Stimulated activated naive CD4-positive, alpha-beta T cell treated with Interleukin-2 at 50 U/mL for 16 hours (primary cell): ENCODE measurements around the gene TRABD2B.

Experiments
- DNase-seq: peaks from one replicate; lab custom pipeline; 2025; lab: John Stamatoyannopoulos, UW

Gene TRABD2B

DNA sequence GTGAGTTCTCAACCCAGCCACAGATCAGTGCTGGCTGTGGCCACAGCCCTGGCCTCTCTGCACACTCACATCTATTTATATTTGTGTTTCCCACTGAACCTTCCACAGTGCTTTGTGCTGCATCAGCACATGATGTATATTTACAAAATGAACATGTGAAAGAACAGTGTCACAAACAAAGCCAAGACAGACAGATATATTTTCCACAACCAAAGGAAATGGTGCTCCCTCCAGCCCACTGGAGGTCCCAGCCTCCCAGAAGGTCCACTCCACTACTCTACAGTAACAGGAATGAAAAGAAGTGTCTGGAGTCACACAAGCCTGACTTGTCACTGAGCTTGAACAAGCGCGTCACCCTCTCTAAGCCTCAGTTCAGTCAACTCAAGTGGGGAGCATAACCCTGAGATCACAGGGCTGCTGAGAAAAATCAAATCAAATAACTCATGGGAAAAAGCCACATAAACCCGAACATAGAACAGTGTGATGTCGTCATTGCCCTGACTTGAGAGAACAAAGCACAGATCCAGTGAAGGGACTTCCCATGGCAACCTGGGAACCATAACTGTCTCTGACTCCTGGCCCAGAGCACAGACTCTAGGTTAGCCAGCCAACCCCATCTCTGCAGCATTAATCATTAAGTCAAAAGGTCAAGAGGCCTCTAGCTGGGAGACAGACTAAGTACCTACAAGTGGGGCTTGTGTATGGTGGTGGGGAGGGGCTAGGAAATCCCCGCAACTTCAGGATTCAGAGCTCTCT lies 121.2 kb downstream of the TRABD2B start:
- DNase-seq = no peak

DNA sequence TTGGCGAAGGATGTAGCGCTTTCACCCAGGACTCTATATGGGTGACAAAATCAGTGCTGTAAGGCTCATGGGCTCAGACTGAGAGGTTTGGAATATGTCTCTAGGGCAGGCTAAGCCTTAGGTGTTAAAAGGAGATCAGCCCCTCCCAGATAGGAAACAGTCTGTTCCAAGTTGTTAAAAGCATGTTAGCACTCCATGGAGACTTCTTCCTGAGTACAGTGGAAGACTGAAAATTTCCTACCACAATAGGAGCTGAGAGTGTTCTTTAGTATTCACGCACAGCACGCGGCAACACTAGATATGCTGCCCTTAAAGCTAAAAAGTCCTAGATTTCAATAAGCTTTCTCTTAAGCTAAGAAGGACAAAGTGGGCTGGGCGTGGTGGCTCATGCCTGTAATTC lies 122.1 kb downstream of the TRABD2B start:
- DNase-seq = no peak

DNA sequence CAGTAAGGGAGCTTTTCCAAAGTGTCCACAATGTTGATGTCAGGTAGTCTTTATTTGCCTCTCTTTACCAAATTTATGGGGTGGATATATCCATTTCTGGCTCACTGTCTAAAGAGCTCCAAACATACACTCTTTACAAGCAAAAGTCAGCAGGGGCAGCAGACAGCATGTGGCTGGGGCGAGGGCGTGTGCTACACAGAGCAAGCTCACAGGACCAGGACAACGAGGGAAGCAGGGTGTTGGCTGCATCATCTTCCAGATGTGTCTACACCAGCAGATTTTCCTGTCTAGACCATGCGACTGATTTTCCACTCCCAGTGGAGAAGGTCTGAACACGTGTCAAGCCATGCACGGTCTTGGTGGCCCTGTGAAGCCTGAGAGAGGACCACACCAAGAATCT lies 123.8 kb downstream of the TRABD2B start:
- no peak for DNase-seq

DNA sequence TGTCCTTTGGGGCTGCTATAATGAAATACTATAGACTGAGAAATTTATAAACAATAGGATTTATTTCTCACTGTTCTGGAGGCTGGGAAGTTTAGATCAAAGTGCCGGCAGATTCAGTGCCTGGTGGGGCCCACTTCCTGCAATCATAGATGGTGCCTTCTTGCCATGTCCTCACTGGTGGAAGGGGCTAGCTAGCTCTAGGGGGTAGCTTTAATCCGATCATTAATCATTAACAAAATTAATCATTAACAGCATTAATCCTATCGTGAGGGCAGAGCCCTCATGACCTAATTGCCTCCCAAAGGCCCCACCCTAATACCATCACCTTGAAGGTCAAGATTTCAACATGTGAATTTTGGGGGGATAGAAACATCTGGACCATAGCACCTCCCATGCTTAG lies 124.3 kb downstream of the TRABD2B start:
- no peak for DNase-seq

DNA sequence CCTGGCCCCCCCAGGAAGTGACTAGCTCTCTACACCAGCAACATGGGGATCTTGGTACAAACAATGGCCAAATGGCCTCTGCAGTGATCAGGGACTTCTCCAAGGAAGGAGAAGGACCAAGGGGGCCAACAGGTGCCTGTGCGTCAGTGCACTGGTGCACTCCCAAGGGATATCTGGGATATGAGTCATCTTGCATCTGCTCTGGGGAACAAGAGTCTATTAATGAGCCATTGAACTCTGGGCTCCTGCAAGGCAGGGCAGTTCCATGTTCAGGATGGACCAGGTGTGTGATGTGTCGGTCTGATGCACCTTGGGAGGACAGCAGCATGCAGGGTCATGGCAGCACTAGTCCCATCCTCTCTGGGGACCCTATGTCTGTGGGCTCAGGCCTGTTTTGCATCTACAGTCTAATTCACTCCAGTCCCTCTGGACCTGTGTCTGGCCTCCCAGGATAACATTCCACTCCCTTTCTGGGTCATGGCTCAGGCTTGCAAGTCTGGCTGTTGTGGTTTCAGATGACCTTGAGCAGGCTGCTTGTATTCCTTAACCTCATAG lies 125.3 kb downstream of the TRABD2B start:
- DNase-seq = no peak

DNA sequence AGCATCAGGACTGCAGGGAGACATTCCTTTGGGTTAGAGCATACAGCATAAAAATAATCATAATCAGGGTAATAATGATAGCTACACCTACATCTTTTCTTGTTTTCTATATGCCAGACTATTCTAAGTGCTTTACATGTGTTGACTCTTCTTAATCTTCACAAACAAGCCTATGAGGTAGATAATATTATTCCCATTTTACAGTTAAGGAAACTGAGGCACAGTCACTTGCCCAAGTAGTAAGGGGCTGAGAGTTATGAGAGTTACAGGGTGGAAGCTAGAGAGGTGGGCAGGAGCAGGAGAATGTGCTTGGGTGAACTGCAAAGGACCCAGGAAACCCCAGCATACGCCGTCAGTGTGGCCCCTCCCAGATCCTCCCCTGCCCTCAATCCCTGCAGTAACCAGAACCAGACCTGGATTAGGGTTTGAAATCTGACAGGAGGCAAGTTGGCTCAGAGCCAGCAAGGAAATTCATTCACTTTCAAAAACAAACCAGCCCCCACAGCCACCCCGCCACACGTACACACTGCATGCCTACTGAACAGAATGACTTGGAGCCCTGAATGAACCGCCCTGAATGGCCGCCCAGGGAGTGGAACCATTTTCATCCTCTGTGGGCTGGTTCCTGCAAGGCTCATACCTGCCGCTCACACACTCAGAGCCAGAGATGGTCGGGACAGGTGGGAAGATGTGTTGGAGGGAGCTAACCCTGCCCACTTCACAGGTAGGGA lies 126.1 kb downstream of the TRABD2B start:
- DNase-seq = no peak

DNA sequence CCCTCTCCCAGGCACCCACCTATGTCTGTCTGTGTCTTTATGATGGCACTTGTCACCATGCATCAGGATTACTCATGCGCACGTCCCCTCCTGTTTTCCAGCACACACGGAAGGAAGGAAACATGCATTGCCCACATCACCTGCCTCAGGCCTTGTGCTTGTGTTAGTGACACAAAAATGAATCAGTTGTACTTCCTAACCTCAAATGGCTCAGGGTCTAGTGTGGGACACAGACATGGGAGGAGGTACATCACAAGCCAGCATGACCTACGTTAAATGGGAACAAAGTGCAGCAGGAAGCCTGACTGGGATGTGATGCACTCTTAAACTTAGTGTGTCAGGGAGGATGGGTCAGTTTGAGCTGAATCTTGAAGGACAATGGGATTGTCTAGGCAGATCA lies 126.7 kb downstream of the TRABD2B start:
- DNase-seq = no peak

DNA sequence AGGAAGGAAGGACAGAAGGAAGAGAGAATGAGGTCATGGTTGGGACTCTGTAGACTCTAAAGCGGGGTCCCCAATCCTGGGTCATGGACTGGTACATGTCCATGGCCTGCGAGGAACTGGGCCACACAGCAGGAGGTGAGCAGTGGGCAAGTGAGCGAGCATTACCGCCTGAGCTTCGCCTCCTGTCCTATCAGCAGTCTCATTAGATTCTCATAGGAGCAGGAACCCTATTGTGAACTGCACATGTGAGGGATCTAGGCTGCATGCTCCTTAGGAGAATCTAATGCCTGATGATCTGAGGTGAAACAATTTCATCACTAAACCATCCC lies 128.9 kb downstream of the TRABD2B start:
- DNase-seq = no peak

DNA sequence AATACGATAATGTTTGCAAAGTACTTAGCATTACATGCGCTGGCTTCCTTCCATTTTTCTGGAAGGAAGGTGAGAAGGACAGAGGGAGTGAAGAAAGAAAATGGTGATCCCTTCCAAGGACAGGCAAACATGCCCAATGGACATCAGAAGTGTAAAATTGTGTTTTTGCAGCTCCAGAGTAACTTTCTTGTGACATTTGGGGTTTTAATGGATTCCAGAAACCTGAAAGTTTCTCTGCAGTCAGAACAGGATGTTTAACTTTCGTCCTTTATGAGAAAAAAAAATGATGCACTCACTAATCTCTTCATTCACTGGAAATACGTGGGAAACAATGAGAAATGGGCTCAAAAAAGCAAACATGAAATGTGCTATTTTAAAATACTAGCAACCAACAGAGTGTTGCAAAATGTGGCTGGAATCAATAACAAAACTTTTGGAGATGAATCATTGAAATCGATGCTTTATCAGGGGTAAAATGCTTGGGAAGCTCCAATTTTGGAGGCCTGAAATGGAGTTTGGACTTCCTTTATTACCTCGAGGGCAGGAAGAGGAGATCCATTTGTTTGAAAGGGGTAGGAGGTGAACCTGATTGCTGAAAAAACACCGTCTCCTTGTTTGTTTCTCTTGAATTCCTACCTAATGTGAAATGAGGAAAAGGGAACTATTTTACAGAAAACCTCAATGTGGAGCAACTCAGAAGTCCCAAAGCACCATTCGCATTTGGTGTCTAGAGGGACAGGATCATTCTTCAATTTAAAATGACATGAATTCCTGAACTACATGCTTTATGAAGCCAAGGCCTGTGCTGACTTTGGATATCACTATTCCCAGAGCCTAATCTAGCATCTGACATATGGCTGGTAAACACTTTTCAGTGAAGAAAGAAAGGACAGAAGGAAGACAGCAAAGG lies 129.5 kb downstream of the TRABD2B start:
- DNase-seq = no peak

DNA sequence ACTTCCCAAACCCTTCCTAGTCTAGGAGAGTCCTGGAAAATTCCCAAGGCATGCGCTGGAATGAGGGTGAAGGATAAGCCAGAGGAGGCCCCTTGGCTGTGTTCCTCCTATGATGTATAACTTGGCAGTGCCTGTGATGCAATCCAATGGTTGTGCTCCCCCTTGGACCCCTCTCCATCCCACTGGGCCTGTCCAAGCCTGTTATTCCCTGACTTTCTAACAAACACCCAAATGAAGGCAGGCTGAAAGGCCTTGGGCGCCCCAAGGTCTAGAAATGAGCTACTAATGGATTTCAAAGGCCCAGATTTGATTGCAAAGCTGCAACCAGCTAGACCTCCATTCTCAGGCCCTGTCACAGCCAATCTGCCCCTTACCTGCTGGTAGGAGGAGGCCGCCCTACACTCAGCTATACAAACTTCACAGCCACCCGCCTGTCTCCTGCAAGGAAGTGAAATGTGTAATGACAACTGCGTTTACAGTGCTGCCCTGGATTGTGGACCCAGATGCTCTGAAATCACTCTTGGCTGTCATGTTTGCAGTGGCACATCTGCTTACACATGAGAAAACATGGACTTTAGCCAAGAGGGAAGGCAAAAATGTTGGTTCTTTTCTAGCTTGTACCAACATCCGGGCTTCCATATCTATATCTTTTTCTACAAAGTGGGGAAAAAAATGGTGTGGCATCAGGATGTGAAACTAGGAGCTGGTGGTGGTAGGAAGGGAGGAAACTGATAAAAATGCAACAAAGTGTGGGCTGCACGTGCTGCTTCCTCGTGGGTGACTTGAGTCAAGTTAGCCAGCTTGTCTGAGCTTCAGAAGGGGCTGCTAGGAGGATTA lies 130.4 kb downstream of the TRABD2B start:
- no peak for DNase-seq

DNA sequence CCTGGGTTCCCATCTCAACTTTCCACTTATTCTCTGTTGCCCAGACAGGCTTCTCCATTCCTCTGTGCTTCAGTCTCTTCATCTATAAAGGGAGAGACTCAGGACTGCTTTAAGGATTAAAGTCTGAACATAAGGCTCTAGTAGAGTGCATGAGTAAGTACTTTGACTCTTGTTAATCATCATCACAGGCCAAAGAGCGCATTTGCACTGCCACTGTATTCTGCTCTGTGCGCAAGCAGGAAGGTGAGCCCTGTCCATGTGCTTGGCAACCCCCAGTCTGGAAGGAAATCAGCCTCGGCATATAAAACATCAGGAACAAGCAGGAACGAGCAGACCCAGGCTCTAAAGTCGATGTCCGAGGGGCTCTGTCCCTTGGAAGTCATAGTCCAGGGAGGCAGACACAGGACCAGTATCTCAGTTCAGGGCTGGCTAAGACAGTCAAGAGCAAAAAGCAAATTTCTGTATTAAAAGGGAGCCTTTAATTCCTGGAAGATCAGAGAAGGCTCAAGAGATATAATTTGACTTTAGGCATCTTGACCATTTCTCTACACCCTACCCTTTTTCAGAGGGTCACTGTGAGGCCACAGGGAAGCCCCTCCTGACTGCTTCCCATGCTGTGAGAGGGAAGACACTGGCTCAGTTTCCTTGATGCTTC lies 131.2 kb downstream of the TRABD2B start:
- no peak for DNase-seq

DNA sequence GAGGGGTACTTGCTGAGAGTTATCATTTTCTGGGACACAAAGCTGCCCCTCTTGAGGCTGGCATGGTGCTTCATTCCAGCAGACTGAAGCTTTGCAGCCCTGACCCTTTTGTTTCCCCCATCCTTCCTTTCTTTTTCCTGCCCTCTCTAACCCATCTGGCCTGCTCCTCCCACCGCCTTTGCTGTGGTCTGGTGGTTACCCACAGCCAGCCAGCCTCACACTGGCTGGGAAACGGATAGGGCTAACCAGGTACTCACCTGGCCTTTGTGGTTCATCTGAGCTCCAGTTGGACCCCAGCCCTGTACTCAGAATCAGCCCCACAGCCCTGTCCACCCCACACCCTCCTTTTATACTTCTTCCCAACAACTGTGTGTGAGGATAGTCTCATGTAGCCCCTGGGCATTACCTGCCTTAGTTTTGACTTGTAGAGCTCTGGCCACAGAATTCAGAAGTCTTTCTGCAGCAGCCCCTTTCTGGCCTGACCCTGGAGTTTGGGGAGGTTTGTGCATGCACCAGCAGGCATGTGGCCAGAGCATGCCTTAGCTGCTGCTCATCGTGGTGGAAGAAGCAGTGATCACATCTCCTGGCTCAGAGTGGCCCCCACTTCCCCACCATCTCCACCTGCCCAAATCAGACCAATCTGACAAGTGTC lies 138.0 kb downstream of the TRABD2B start:
- DNase-seq = no peak

DNA sequence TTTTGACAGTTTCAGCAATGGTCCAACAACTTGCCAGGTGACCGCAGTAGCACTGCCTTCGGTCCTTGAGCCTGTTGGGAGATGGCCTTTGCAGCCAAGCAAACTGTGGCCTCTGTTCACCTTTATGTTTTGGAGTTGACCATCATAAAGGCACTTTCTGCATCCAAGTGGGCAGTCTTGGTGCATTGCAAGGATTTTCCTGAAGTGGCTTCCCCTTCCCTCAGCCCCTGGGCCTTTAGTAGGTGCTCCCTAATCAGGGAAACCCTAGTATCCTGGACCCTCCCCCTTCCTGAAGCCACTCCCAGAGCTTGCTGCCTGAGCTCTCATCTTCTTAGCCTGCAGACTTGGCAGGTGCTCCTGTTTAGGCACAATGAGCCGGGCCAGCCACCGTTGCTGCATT lies 140.2 kb downstream of the TRABD2B start:
- DNase-seq = no peak

DNA sequence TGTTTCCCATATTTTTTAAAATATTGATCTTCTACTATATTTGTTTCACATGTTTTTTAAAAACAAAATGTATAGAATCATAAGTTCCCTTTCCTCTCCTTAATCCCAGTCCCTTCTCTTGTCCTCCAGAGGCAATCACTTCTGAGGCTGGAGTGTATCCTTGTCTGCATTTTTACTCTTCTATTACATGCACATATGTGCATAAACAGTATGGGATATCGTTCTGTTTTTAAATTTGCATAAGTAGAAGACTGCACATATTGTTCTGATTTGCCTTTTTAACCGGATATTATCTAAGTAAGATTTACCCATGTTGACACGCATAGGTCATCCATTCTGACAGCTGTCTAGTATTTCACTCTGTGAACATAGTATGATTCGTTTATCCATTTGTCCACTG lies 142.0 kb downstream of the TRABD2B start:
- DNase-seq = no peak

DNA sequence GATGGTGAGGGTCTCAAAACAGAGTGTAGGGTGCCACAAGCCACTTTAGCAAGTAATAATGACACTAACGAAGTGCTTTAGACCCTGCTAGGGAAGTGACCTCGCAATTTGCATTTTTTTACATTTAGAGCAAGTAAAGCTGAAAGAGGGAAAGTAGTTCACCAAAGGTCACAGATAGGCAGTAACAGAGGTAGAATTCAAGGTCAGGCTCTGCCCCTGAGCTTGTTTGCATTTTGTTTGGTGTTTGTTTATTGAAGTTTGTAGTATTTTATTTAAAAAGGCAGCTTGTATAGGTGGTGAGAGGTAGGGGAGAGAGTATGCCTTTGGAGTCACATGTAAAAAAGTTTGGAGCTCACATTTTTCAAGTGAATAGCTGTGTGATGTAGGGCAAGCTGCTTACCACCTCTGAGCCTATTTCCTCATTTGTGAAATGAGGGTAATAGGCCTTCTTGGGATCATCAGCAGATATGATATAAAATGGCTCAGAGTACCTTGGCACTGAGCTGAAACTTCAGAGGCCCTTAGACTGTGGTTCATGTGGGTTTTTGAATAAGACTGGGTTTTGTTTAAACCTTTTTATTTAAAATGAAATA lies 142.5 kb downstream of the TRABD2B start:
- DNase-seq = no peak

DNA sequence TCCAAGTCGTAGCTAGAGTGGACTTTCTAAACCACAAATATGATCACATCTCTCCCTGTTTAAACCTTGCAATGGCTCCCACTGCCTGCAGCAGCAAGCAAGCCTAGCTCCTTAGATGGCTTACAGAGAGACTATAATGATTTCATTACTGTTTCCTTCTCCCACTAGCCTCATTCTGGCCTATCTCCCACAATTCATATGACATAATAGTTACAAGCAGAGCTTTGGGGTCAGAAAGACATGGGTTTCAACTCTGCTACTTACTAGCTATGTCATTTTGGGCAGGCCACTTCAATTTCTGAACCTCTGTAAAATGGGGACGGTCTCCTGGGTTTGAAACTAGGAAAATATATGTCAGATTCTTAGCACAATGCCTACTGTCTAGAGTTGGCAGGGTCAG lies 143.3 kb downstream of the TRABD2B start:
- DNase-seq = no peak

DNA sequence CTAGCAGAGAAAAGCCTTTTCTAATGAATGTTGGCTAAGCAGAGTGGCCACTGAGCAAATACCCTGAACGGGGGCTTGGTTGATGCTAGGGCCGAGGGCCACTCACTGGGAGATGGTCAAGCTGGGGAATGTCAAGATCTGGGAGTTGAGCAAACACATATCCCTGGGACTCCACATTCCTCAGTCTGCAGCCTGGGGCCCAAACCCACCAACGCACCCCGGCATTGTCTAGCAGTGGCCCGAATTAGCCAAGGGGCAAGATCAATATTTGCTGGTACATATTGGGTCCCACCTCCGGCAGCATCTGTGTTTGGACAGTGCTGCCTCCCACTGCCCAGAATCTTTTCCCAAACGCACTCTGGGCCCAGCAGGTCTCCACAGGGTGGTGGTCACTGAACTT lies 144.1 kb downstream of the TRABD2B start:
- DNase-seq = no peak

DNA sequence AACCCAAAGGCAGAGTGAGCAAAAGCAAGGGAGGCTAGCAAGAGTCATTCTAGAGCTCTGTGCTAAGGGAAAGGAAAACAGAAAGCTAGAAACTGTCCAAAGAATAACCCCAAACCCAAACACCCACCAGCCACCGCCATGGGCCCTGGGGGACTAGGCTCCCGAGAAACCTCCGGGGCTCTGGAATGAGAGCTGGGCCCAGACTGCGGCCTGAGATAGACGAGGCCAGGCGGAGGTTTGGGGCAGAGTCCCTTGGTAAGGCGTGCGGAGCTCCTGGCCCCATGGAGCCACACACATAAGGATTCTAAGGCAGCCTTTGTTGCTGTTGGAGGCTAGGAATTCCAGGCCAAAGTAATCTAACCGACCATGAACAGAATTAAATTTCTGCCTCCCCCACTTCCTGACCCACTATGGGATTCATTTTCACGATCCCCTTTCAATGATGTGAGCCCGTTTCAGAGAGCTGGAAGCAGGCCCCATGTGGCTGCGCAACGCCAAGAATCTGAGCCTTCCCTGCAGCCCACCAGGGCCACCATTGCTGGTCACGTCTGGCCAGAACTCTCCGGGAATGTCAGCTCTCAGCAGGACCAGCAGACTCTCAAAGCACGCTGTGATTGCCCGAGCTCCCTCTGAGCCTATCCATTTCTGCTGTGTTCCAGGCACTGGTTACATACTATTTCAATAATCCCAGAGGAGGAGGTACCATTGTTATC lies 145.0 kb downstream of the TRABD2B start:
- no peak for DNase-seq

DNA sequence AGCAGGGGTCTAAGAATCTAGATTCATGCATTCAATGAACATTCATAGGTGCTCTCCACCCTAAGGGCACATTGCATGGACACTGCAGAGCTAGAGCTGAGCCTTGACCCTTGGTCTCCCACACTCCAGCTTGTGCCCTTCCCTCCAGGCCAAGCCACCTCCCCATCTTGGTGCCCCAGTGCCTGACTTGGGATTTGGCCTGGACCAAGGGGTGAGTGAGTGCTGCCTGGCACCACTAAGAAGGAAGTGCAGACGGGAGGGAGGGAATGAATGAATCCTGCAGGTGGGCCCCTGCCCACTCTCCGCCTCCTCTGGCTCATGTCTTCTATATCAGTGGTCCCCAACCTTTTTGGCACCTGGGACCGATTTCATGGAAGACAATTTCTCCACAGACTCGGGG lies 146.7 kb downstream of the TRABD2B start:
- no peak for DNase-seq
